ENCODE measurements around the gene JAZF1. TPM values are rescaled to one million over a fixed set of nuclear protein-coding genes. Genes with fewer than 3 reads are reported as not detected.

The JAZF1 gene
- total RNA-seq, 1 experiment from 2014 or later: 3.4 TPM

DNA sequence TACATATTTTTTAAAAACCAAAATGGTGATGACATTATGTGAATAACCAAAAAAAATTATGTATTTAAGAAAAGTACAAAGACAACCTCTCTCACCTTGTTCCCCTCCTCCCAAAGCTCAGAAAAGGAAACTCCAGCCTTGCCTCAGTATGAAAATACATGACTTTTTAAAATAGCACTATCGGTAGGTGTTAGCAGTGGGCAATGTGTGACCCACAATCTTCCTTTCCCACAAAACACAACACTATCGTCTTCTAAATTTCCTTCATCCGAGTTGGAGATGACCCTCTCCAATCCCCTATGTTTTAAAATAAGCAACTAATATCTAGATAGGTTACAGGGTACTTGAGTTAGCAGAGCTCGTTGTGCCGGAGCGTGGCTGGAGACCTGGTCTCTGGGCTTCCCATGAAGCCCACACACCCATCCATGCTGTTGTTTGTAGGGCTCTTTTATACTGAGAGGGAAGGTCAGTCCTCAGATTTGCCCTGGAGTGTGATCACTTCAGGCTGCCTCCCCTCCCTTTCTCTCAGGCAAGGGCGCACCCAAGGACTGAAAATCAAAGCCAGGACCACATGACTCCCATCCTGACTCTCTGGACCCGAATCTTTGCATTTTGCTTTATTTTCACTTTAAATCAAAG, 107.6 kb downstream of the JAZF1 start:
- H3K4me3 ChIP-seq (replicated peaks in 1 of 2; ENCODE audit: low read depth in 1 of 2, low read length in 2 of 2): no peak overlapping the region
- H3K9me3 ChIP-seq (ENCODE audit: control insufficient read depth in 1 of 2, insufficient read depth in 1 of 2, low read depth in 1 of 2, low read length in 2 of 2): no peaks in the 10 kb centered on the region
- H3K79me2 ChIP-seq (ENCODE audit: insufficient read depth, low read length): no peaks in the 10 kb centered on the region
- ChIA-PET RAD21 (ENCODE audit: low non-redundant PET in 1 of 2, low total read pairs in 2 of 2, uncharacterized antibody in 2 of 2, unreplicated experiment in 2 of 2) (no interaction called here), CTCF (interaction anchor here (0.6 kb wide), 1 partner anchor 11 kb away, joined by 3 read pairs; no protein-coding TSS in a partner anchor), POLR2A (no interaction called here)
- DNase-seq (ENCODE audit: low read depth, low spot score) (no peak), ATAC-seq (no peak)
- no peaks in the 10 kb centered on the region for H3K27me3 ChIP-seq (ENCODE audit: insufficient read depth, low read length)
- no peak overlapping the region for H3K4me2 ChIP-seq (ENCODE audit: low read length)
- TF ChIP-seq TCF7L2 (IDR thresholded peaks at IDR 0.05; ENCODE audit: borderline replicate concordance, extremely low read depth, insufficient read depth, insufficient read length): no peak
- TF ChIP-seq EGR1 (IDR thresholded peaks at IDR 0.05; ENCODE audit: low read depth): no peak
- no peak for TF ChIP-seq ZNF274 (IDR thresholded peaks at IDR 0.05; ENCODE audit: low read depth, low read length)
- no peak for TF ChIP-seq JUND (IDR thresholded peaks at IDR 0.05)
- TF ChIP-seq CBX3 (IDR thresholded peaks at IDR 0.05; ENCODE audit: low read depth): no peak
- TF ChIP-seq, protein P1, sequence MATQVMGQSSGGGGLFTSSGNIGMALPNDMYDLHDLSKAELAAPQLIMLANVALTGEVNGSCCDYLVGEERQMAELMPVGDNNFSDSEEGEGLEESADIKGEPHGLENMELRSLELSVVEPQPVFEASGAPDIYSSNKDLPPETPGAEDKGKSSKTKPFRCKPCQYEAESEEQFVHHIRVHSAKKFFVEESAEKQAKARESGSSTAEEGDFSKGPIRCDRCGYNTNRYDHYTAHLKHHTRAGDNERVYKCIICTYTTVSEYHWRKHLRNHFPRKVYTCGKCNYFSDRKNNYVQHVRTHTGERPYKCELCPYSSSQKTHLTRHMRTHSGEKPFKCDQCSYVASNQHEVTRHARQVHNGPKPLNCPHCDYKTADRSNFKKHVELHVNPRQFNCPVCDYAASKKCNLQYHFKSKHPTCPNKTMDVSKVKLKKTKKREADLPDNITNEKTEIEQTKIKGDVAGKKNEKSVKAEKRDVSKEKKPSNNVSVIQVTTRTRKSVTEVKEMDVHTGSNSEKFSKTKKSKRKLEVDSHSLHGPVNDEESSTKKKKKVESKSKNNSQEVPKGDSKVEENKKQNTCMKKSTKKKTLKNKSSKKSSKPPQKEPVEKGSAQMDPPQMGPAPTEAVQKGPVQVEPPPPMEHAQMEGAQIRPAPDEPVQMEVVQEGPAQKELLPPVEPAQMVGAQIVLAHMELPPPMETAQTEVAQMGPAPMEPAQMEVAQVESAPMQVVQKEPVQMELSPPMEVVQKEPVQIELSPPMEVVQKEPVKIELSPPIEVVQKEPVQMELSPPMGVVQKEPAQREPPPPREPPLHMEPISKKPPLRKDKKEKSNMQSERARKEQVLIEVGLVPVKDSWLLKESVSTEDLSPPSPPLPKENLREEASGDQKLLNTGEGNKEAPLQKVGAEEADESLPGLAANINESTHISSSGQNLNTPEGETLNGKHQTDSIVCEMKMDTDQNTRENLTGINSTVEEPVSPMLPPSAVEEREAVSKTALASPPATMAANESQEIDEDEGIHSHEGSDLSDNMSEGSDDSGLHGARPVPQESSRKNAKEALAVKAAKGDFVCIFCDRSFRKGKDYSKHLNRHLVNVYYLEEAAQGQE (IDR thresholded peaks at IDR 0.05; ENCODE audit: low read depth): no peak
- TF ChIP-seq YY1 (IDR thresholded peaks at IDR 0.05; ENCODE audit: extremely low read depth, insufficient replicate concordance, low read depth, low read length): no peak
- TF ChIP-seq SRF (IDR thresholded peaks at IDR 0.05; ENCODE audit: low read depth): no peak
- TF ChIP-seq EZH2phosphoT487 (IDR thresholded peaks at IDR 0.05; ENCODE audit: borderline replicate concordance): no peak
- TF ChIP-seq SP1 (IDR thresholded peaks at IDR 0.05; ENCODE audit: low read depth): no peak
- no peak for TF ChIP-seq ELF1 (IDR thresholded peaks at IDR 0.05; ENCODE audit: borderline replicate concordance, low read depth)
- no peak for TF ChIP-seq FOSL1 (IDR thresholded peaks at IDR 0.05; ENCODE audit: low read depth)
- no peaks in the 10 kb centered on the region for H3K36me3 ChIP-seq (ENCODE audit: control insufficient read depth in 1 of 2, insufficient read depth in 2 of 2, low read length in 2 of 2)
- H3K9me2 ChIP-seq (ENCODE audit: insufficient read depth): no peaks in the 10 kb centered on the region
- no TSS peak for BruUV-seq (replicated peaks)
- no peaks in the 10 kb centered on the region for H3K4me1 ChIP-seq (ENCODE audit: control insufficient read depth in 1 of 2, insufficient read depth in 2 of 2, low read length in 2 of 2)
- H4K20me1 ChIP-seq (ENCODE audit: insufficient read depth): no peaks in the 10 kb centered on the region
- H3K9ac ChIP-seq (ENCODE audit: low read length): no peak overlapping the region
- intact Hi-C loops (cut with micrococcal nuclease): no loop called here
- H2AFZ ChIP-seq (ENCODE audit: low read depth, low read length, poor library complexity, severe bottlenecking): no peak overlapping the region
- H3K27ac ChIP-seq (ENCODE audit: low read depth, low read length): no peak overlapping the region
